ENCODE results near the gene TECTB.

Gene TECTB

GRCh38 chr10:112298581-112298980, 15.4 kb downstream of the TECTB start:
- DNase-seq (ENCODE audit: low read depth), result no peak
- no peak for TF ChIP-seq CTCF (IDR thresholded peaks at IDR 0.05; ENCODE audit: control insufficient read depth, insufficient read depth, low read depth, low read length, missing control alignments)

GRCh38 chr10:112299456-112299855, 16.3 kb downstream of the TECTB start:
- no peak overlapping the region for H3K4me3 ChIP-seq (ENCODE audit: control insufficient read depth, low read depth, low read length)
- no peak for DNase-seq (ENCODE audit: low read depth)
- TF ChIP-seq CTCF (IDR thresholded peaks at IDR 0.05; ENCODE audit: control insufficient read depth, insufficient read depth, low read depth, low read length, missing control alignments), result no peak

More at GRCh38 chr10:112298581-112298980, 15.4 kb downstream of the TECTB start:
- H3K4me3 ChIP-seq (ENCODE audit: control insufficient read depth, low read depth, low read length), result no peak overlapping the region

- H3K4me3 ChIP-seq (ENCODE audit: control insufficient read depth, low read depth, low read length), result no peak overlapping the region
- no peak for DNase-seq (ENCODE audit: low read depth)
- TF ChIP-seq CTCF (IDR thresholded peaks at IDR 0.05; ENCODE audit: control insufficient read depth, insufficient read depth, low read depth, low read length, missing control alignments), result no peak
These were observed 19.1 kb downstream of the TECTB start for GRCh38 chr10:112302335-112302734.

GRCh38 chr10:112303528-112303927, 20.3 kb downstream of the TECTB start:
- H3K4me3 ChIP-seq (ENCODE audit: control insufficient read depth, low read depth, low read length), result no peak overlapping the region
- no peak for TF ChIP-seq CTCF (IDR thresholded peaks at IDR 0.05; ENCODE audit: control insufficient read depth, insufficient read depth, low read depth, low read length, missing control alignments)
- no peak for DNase-seq (ENCODE audit: low read depth)

- TF ChIP-seq CTCF (IDR thresholded peaks at IDR 0.05; ENCODE audit: control insufficient read depth, insufficient read depth, low read depth, low read length, missing control alignments), result no peak
- peak; percentile 76 for DNase-seq (ENCODE audit: low read depth)
These were observed 21.2 kb downstream of the TECTB start for GRCh38 chr10:112304267-112304859.

GRCh38 chr10:112307358-112308124, 24.3 kb downstream of the TECTB start:
- no peak for DNase-seq (ENCODE audit: low read depth)
- peak; percentile 91 for TF ChIP-seq CTCF (IDR thresholded peaks at IDR 0.05; ENCODE audit: control insufficient read depth, insufficient read depth, low read depth, low read length, missing control alignments)
- no peak overlapping the region for H3K4me3 ChIP-seq (ENCODE audit: control insufficient read depth, low read depth, low read length)

More at GRCh38 chr10:112304267-112304859, 21.2 kb downstream of the TECTB start:
- no peak overlapping the region for H3K4me3 ChIP-seq (ENCODE audit: control insufficient read depth, low read depth, low read length)

All from AG09309 (cell line).